K562 (cell line): ENCODE data around the gene DYNLT2. TPM values are rescaled to one million over a fixed set of nuclear protein-coding genes. Genes with fewer than 3 reads are reported as not detected.
A peak's percentile ranks its signal among the peaks of the same experiment; 100 is the strongest.

Experiments used
- BRD4 ChIP-seq: fragments of 200-600 bp; sonication (generic); IDR thresholded peaks from 2 replicates; pipeline ENCODE4 v1.6.1; 2017; ENCODE audit warnings: inconsistent platforms
- ELF4 ChIP-seq: fragments of 450-650 bp; formaldehyde crosslinking; IDR thresholded peaks from 2 replicates; pipeline ENCODE4 v1.4.0; 2022; ENCODE audit warnings: missing genetic modification characterization
- EWSR1 ChIP-seq: fragments of 450-650 bp; IDR thresholded peaks from 2 replicates; pipeline ENCODE4 v1.6.1; 2018; ENCODE audit warnings: borderline replicate concordance, mild to moderate bottlenecking, low read depth, moderate library complexity; ENCODE audit not compliant: partially characterized antibody
- GATAD2B ChIP-seq: fragments of 450-650 bp; IDR thresholded peaks from 2 replicates; pipeline ENCODE4 v1.6.1; 2017; ENCODE audit warnings: mild to moderate bottlenecking, borderline replicate concordance
- HEY1 ChIP-seq: fragments of 250-450 bp; sonication (Bioruptor Pico); IDR thresholded peaks from 2 replicates; pipeline ENCODE4 v1.5.0; 2020; ENCODE audit warnings: mild to moderate bottlenecking, moderate library complexity, borderline replicate concordance
- IRF2 ChIP-seq: sonication (generic); formaldehyde crosslinking; IDR thresholded peaks from 2 replicates; pipeline ENCODE4 v1.8.1; 2022; ENCODE audit warnings: mild to moderate bottlenecking, missing genetic modification reagents
- KDM4B ChIP-seq, 2 experiments: fragments of 450-650 bp in 1 of 2; sonication (generic) in 1 of 2; IDR thresholded peaks; 2 replicates each; pipeline ENCODE4 v1.6.1; 2016 to 2017; ENCODE audit warnings: borderline replicate concordance in 2 of 2, antibody characterized with exemption in 1 of 2, low read depth in 1 of 2, mild to moderate bottlenecking in 1 of 2
- NKRF ChIP-seq: fragments of 450-650 bp; IDR thresholded peaks from 2 replicates; pipeline ENCODE4 v1.6.1; 2016; ENCODE audit warnings: borderline replicate concordance
- NR1H2 ChIP-seq: sonication (generic); formaldehyde crosslinking; IDR thresholded peaks from 2 replicates; pipeline ENCODE4 v1.4.0; 2020; ENCODE audit warnings: mild to moderate bottlenecking, missing genetic modification reagents
- NUFIP1 ChIP-seq: fragments of 450-650 bp; IDR thresholded peaks from 2 replicates; pipeline ENCODE4 v1.6.1; 2018; ENCODE audit not compliant: partially characterized antibody
- PHB2 ChIP-seq: fragments of 450-650 bp; IDR thresholded peaks from 2 replicates; pipeline ENCODE4 v1.6.1; 2017; ENCODE audit warnings: low read depth
- RBBP5 ChIP-seq: fragments of 200-600 bp; sonication (generic); IDR thresholded peaks from 2 replicates; pipeline ENCODE4 v1.6.1; 2012; ENCODE audit warnings: borderline replicate concordance, mild to moderate bottlenecking, low read length, control low read depth, inconsistent platforms; ENCODE audit not compliant: insufficient read depth, poor library complexity, severe bottlenecking
- SMC3 ChIP-seq: conservative IDR thresholded peaks from 2 replicates; pipeline ENCODE4 v1.6.1; 2011; ENCODE audit warnings: low read depth, low read length, improper control_type of control experiment; ENCODE audit not compliant: insufficient read depth
- SRF ChIP-seq, 2 experiments: fragments of 250-450, 450-650 bp in 1 of 2; sonication (Bioruptor Pico) in 1 of 2; sonication (generic) in 1 of 2; formaldehyde crosslinking; IDR thresholded peaks; 2 replicates each; pipeline versions ENCODE4 v1.5.0 to v1.5.1; 2020 to 2022; ENCODE audit warnings: mild to moderate bottlenecking in 1 of 2, missing genetic modification reagents in 1 of 2
- TAF7 ChIP-seq: fragments of 450-650 bp; IDR thresholded peaks from 2 replicates; pipeline ENCODE4 v1.6.1; 2016; ENCODE audit warnings: missing genetic modification characterization, missing compliant biosample characterization
- TAF9B ChIP-seq: fragments of 450-650 bp; IDR thresholded peaks from 2 replicates; pipeline ENCODE4 v1.6.1; 2018; ENCODE audit warnings: mild to moderate bottlenecking; ENCODE audit not compliant: partially characterized antibody
- TCF7L2 ChIP-seq: fragments of 150-350 bp; IDR thresholded peaks from 2 replicates; pipeline ENCODE4 v1.6.1; 2016; ENCODE audit warnings: low read depth, mild to moderate bottlenecking, low read length, moderate library complexity
- ZKSCAN8 ChIP-seq: fragments of 200-800 bp; sonication (Bioruptor generic); IDR thresholded peaks from 2 replicates; pipeline ENCODE4 v1.6.1; 2016; ENCODE audit warnings: missing genetic modification characterization, missing compliant biosample characterization
- ZNF134 ChIP-seq: fragments of 250-450 bp; sonication (Bioruptor Pico); conservative IDR thresholded peaks from 2 replicates; pipeline ENCODE4 v1.4.0; 2020
- ZNF165 ChIP-seq: fragments of 250-450 bp; sonication (Bioruptor Pico); IDR thresholded peaks from 2 replicates; pipeline ENCODE4 v1.4.0; 2020; ENCODE audit warnings: borderline replicate concordance
- ZNF232 ChIP-seq: sonication (generic); formaldehyde crosslinking; IDR thresholded peaks from 2 replicates; pipeline ENCODE4 v1.8.0; 2022; ENCODE audit warnings: mild to moderate bottlenecking, missing genetic modification reagents
- ZNF586 ChIP-seq: fragments of 450-650 bp; formaldehyde crosslinking; conservative IDR thresholded peaks from 2 replicates; pipeline ENCODE4 v1.4.0; 2020; ENCODE audit warnings: mild to moderate bottlenecking, moderate library complexity
- polyA plus RNA-seq, 8 experiments: library from polyadenylated mRNA; depleted of rRNA in 4 of 8; stranded (reverse) in 5 of 8; unstranded in 3 of 8; fragments of >200 nt; fragmentation: Nextera tagmentation in 2 of 8; fragmentation: Illumina TruSeq in 1 of 8; extraction: Ambion mirVana in 2 of 8; extraction: Trizol in 1 of 8; gene quantifications; 2 replicates each; pipeline versions ENCODE4 v1.2.1 to v1.2.3, GENCODE V29; 2011 to 2014; ENCODE audit warnings: inconsistent platforms in 1 of 8, missing spikeins in 1 of 8
- total RNA-seq, 7 experiments: library from RNA; depleted of rRNA in 6 of 7; stranded (reverse); fragments of >200 nt in 6 of 7; fragmentation: Illumina TruSeq in 2 of 7; extraction: Trizol in 2 of 7; gene quantifications; 2 replicates each; pipeline versions ENCODE4 v1.2.1 to v1.2.3, GENCODE V29; 2011 to 2021; ENCODE audit warnings: low replicate concordance in 1 of 7
- TF ChIP-seq, protein P1 (sequence below): fragments of 250-450 bp; sonication (Bioruptor Pico); IDR thresholded peaks from 2 replicates; pipeline ENCODE4 v1.4.0; 2020; ENCODE audit warnings: mild to moderate bottlenecking, moderate library complexity

DYNLT2 gene
- total and polyA plus RNA-seq, 9 of the 15 experiments (the other 6 are each of a cell fraction or from before 2014, with no cell fraction given): 2.0 to 12.8 (median 6.3) TPM

DNA sequence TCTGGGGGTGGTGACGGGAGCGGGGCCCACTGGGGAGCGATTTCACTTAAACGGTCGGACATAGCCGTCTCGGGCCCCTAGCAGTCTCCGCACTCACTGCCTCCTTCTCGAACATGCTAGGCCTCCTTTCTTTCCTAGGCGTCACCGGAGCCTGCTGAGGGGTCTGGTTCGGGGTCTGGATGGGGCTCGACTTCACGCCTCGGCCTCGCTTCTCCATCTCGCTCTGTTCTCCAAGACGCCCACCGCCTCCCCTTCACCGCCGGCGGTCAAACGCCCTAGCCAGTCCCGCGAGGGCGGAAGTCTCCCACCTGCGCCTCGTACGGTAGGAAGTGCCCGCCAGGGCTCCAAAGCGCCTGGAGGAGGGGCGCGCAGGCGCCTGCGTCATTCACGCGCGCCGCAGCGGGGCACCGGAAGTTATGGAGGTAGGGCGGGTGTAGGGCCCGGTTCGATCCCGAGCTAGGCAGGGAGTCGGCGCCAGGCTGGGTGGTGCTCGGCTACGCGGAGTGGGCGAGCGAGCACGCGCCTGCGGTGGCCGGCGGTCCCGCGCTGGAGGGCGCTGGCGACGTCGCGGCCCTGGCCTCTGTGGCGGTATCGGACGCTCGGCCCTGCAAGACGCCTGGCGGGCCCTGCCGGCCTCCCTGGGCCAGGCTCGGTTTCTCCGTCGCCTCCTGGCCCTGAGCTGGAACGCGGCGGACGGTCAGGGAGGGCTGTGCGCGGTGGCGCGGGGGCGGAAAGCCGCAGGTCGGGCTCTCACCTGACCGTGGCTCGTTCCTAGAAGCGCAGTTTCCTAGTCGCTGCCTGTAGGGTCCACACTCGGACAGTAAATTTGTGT, at the start of gene DYNLT2, which contains the start of gene ERMARD (continued):
- TF ChIP-seq GATAD2B (peak; percentile 91), ZNF586 (CRISPR knock-in tag) (no peak), EWSR1 (no peak), BRD4 (peak; percentile 94; the same call in 1 of the 2 replicates), PHB2 (no peak), ZNF165 (CRISPR knock-in tag) (no peak), ZKSCAN8 (no peak), NR1H2 (CRISPR knock-in tag) (peak; percentile 26; the same call in 1 of the 2 replicates), ZNF232 (CRISPR knock-in tag) (no peak), NKRF (peak; percentile 90), ZNF134 (CRISPR knock-in tag) (no peak), SMC3 (0 out of 2 replicates have a peak, but pooled peaks have one; percentile 2), NUFIP1 (no peak), IRF2 (no peak; the same call in 1 of the 2 replicates), ELF4 (CRISPR knock-in tag) (peak; percentile 87), KDM4B (IDR thresholded peaks at IDR 0.05; ENCODE audit: borderline replicate concordance in 2 of 2, low read depth in 1 of 2) (peak in 1 of 2 experiments; percentile 88; a peak in 1 of 4 replicates), TAF7 (tag) (peak; percentile 56; the same call in 1 of the 2 replicates), TAF9B (peak; percentile 85), HEY1 (no peak), RBBP5 (peak; percentile 99), TCF7L2 (no peak), SRF (CRISPR knock-in tag; IDR thresholded peaks at IDR 0.05) (peak in 1 of 2 experiments; percentile 60; a peak in 1 of 4 replicates)
- TF ChIP-seq, protein P1, sequence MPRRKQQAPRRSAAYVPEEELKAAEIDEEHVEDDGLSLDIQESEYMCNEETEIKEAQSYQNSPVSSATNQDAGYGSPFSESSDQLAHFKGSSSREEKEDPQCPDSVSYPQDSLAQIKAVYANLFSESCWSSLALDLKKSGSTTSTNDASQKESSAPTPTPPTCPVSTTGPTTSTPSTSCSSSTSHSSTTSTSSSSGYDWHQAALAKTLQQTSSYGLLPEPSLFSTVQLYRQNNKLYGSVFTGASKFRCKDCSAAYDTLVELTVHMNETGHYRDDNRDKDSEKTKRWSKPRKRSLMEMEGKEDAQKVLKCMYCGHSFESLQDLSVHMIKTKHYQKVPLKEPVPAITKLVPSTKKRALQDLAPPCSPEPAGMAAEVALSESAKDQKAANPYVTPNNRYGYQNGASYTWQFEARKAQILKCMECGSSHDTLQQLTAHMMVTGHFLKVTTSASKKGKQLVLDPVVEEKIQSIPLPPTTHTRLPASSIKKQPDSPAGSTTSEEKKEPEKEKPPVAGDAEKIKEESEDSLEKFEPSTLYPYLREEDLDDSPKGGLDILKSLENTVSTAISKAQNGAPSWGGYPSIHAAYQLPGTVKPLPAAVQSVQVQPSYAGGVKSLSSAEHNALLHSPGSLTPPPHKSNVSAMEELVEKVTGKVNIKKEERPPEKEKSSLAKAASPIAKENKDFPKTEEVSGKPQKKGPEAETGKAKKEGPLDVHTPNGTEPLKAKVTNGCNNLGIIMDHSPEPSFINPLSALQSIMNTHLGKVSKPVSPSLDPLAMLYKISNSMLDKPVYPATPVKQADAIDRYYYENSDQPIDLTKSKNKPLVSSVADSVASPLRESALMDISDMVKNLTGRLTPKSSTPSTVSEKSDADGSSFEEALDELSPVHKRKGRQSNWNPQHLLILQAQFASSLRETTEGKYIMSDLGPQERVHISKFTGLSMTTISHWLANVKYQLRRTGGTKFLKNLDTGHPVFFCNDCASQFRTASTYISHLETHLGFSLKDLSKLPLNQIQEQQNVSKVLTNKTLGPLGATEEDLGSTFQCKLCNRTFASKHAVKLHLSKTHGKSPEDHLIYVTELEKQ (CRISPR knock-in tag): no peak
